HG03045 (cell line): ENCODE results near the gene SPAG17.

Source experiments
- ATAC-seq: cut with Tn5 transposase; IDR thresholded peaks from one replicate; pipeline ENCODE4 v1.9.1; 2021; ENCODE audit warnings: mild to moderate bottlenecking, moderate library complexity; ENCODE audit not compliant: unreplicated experiment

SPAG17 gene

DNA sequence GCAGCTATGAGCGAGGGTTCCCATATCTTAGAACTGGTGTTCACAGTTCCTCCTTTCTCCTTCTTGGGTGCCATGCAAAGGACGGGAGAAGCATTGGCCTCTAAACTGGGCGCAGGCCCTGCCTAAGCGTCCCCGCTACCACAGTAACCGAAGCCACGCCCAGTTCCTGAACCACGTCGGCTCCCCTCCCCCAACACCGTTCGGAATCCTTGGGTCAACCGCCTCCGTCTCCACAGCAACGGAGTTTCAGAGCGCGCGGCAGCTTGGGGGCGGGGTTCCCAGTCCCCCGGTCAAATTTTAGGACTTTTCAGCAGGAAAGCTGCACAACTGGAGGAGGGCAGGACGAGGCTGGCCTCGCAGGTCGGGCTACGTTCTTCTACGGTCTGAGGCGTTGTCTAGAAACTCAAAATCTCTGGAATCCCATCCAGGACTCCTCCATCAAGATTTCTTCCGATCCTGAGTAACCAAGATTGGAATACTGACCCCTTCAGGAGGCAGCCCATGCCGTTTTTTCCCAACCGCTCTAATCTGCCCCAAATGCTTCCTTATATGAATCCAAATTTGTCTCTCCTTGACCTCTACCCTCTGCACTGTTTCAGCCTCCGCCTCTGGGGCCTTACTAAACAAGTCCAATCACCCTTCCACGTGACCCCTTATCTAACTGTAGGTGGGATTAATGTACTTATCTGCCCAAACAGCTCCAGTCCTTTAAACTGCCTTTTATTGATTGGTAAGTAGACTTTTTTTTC lies at the start of gene SPAG17:
Gene SPAG17 (minus strand): TSS at position 145 of the 749 bp plus-strand sequence. CDS start 71 bp downstream, at position 74.
- ATAC-seq, result no peak

DNA sequence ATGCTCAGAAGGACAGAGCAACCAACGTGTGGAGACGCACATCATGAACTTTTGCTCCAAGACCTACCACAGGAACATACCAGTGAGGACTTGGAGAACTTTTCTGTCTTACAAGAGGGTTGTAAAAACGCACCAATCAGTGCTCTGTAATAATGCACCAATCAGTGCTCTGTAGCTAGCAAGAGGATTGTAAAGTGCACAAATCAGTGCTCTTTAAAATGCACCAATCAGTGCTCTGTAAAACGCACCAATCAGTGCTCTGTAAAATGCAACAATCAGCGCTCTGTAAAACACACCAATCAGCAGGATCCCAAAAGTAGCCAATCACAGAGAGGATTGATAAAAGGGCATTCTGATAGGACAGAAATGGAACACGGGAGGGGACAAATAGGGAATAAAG lies 40.4 kb upstream of the SPAG17 start:
- ATAC-seq, result no peak

DNA sequence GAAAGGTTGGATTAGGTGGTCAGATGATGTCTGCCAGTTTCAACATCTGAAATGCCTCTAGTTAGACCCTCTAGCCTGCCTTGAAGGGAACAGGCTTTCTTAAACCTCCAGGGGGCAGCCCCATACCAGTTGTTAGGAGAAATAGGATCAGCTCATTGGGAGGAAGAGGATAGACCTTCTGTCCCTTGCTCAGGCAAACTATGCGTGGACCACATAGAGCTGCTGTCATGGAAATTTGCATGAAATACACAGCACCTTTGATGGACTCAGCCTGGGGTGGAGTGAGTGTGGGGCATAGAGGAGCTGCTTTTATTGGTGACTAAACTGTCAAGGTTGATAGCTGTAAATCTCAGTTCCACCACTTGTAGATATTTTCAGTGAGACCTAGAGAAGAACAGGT lies 38.4 kb upstream of the SPAG17 start:
- no peak for ATAC-seq

DNA sequence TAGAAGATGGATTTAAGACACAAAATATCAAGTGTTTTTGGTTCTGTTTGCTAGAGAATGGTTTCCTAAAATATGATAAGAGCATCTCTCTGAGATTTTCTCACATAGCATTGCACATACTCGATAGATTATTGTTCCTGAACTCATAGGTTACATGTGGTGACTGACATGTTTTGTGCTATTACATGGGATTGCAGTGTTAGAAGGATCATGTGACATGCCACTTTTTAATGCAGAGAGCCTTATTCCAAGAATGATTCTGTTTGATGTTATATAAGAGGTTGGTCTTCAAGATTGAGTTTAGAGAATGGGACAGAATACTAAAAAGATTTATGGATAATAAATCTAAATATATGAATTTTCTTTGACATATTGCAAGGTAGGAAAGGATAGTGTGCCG lies 34.4 kb upstream of the SPAG17 start:
- no peak for ATAC-seq

DNA sequence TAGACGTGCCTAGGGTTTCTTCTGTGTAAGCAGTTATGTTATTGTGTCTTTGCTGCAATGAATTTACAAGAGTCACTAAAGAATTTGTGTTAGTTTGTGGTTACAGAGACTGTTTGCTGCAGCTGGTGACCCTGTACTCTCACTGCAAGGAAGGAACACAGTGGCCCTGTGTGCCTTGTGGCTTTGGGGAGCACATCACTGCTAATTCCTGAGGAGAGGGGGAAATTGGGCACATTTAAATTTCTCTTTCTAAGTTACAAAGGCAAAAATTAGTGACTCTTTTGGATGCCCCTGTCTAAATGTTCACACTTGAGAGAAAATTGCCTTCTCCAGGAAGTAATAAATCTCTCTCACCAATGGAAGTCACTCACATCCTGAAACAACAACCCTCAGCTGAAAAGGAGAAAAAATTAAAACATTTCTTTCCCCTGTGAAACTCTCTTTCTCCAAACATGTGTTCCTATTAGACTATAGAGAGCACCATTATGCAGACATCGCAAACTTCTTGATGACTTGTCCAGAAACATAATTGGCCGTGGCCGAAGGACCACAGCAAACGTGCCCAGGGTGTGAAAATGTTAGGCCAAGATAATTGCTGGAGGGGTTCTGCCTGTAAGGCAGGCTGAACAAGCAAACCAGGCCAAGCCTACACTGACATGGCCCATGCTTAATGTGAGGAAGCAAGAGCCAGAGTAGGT lies 32.3 kb upstream of the SPAG17 start:
- ATAC-seq, result no peak

DNA sequence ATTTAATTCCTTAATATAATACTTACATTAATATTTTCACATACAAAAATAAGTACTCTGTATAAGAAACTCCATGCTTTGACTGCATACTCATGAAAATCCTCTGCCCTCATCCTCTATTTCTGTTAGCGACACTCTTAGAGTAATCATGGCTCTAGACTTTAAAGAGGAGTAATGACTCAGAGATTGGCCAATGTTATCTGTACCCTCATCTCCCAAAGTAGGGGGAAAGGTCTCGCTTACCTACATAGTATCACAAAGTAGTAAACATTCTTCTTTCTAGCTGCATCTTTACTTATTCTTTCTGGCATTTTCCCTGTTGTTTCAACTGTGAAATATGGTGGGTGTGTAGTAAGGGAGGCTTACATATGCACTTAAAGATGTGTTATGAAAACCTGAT lies 29.8 kb upstream of the SPAG17 start:
- no peak for ATAC-seq

DNA sequence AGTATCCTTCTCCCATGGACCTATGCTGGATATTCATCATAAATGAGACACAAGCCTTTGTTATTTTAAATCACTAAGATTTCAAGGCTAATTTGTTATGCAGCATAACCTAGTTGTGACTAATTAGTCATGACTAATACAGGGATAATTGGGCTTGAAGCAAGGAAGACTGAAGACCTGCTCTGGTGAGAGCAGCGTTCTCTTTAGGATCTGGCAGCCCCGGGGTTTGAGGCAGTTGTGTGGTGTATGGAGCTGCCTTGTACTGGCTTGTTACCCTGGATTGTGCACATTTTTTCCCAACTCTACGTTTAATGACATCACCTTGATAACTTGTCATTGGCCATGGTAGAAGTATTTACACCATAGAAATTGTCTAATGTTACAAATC lies 25.7 kb upstream of the SPAG17 start:
- ATAC-seq, result no peak

DNA sequence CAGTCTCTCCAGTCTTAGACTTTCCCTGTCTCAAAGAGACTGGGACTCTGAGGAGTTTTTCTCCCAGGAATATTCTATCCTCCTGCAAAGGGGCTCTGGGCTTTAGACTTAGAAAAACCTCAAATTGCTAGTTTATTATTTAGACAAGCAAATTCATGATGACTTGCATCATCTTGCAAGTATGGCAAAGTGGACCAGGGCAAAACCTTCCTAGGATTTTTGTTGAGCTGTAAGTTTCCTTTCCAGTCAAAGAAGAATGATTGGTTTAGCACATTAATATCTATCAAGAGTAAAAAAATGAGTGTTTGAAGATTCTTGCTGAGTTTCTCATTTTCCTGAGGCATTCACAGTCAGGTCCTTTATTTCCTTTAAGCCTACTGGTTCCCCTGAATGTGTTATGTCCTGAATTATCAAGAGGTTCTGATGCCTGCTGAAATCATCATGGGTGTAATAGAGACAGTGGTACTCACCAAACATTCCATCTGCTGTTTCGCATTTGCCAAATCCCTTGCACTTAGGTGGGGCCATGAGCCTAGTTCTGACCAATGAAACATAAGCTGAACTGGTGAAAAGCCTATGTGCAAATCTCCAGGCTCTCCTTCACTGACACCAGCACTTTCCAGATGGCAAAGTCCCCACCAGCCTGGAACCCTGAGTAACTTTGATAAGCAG lies 25.2 kb upstream of the SPAG17 start:
- ATAC-seq, result no peak

DNA sequence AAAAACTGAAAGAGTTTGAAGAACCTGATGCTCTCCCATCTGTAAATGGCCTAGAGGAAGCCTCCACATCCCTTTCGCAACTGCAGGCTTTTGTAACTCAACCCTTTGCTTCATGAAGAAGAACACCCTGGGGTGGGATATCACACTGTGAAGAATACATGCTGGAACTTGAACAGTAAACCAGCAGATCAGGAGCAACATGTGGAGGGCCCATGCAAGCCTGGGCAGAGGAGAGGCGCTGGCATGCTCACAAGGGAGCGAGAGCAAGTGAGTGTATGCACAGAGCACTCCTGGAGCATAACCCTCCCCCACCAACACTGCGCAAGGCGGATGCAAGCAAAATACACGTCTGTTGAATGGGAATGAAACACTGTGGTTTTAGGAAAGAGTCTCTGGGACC lies 24.6 kb upstream of the SPAG17 start:
- ATAC-seq, result no peak

DNA sequence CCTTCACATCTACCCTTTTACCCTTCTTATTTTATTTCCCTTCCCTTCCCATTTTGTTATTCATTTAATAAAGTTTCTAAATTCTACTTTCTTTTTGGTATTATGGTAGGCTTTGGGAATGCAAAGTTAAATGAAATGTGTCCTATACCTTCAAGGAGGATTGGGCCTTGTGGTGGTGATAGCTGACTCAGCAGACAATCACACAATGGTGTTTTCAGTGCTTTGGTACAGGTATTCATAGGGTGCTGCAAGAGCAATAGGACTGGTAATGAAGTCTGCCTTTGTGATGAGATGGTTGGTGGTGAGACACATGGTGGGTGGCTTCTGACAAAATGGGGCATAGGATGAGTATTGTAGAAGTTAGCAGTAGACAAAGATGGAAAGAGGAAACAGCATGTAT lies 21.9 kb upstream of the SPAG17 start:
- ATAC-seq, result no peak

DNA sequence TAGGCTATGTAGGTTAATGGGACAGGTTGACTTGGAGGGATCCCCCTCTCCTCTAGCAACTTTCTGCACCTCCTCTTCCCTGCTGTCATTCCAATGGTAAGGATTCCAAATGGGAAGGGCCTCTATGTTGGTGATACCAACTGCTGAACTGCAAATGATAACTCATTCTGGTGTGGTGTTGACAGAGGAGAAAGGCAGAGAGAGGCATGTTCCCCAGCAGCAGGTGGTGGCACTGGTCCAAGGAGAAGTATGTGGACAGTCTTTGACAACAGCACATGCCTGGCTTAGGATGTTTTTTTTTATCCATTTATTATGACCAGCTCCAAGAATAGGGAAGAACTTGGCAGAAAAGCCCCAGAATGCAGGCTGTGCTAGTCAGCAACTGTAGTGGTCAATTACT lies 19.6 kb upstream of the SPAG17 start:
- ATAC-seq, result no peak

DNA sequence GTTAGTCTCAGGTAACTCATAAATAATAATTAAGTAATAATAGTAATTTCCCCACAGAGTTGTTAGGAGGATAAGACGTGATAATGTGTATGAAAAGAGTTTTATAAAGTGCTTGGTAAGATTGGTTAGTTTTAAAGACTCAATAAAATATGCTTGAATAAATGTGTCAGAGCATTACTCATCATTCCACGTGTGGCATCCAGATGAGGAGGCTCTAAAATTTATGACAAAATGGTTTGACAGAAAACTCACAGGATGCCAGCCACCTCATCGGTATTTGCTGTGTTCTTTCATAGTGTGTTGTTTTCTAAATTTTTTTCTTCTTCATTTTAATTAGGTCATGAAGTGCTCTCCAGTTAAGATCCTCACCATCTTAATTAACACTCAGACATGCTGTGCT lies 19.1 kb upstream of the SPAG17 start:
- no peak for ATAC-seq

DNA sequence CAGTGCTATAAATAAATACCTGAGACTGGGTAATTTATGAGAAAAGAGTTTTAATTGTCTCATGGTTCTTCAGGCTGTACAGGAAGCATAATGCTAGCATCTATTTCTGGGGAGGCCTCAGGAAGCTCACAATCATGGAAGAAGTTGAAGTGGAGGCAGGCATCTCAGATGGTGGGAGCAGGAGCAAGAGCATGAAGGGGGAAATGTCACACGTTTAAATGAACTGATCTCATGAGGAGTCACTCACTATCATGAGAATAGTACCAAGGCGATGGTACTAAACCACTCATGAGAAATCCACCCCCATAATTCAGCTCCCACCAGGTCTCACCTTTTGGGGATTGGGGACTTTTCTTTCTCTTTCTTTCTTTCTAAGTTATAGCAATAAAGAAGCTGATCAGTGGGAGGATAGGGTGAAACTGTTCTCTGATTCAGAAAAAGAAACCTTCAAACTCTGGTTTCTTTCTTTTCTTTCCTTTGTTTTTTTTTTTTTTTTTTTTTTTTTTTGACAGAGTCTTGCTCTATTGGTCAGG lies 17.1 kb upstream of the SPAG17 start:
- no peak for ATAC-seq

DNA sequence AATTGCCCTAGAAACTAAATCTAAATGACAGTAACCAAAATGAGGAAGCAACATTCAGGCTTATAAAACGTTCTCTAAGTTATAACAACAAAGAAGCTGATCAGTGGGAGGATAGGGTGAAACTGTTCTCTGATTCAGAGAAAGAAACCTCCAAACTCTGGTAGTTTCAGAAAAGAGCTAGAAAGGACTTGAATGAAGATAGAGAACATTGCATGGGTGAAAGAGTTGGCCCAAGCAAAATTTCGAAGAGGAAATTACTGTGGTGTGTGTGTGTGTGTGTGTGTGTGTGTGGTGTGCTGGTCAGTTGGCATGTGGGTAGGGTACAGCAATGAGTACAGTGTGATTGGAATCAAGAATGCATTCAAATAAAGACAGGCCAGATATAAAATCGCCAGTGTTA lies 16.5 kb upstream of the SPAG17 start:
- no peak for ATAC-seq

DNA sequence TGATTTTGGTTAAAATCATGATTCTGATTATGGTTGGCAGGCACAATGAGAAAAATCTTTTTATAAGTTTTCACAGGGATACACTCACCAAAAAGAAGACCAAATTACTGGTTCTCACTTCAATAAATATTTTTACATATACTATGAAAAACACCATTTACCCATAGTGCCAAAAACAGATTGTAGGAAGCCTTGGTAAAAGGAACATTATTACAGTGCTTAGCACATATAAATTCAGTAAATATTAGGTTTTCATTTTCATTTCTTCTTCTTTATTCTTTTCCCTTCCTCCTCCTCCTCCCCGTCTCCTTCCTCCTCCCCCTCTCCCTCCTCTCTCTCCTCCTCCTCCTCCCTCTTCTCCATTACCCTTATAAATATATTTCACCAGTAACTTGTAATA lies 15.8 kb upstream of the SPAG17 start:
- no peak for ATAC-seq

DNA sequence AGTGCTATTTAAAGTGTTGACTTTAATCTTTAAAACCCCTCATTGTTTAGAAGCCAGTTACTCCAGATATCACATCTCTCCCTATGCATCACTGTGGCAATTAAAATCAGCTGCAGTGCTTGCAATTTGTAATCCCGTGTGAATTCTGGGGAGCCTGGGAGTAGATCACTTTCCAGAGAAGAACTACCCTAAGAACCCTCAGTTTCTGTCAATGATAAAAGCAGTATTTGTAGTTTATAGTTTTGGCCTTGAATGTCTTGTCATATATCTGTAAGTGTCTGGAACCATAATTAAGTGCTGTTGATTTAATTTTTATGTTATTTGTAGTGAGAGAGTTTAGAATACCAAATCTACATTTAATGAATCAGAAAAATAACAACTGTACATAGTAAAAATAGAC lies 5.5 kb upstream of the SPAG17 start:
- ATAC-seq, result no peak

DNA sequence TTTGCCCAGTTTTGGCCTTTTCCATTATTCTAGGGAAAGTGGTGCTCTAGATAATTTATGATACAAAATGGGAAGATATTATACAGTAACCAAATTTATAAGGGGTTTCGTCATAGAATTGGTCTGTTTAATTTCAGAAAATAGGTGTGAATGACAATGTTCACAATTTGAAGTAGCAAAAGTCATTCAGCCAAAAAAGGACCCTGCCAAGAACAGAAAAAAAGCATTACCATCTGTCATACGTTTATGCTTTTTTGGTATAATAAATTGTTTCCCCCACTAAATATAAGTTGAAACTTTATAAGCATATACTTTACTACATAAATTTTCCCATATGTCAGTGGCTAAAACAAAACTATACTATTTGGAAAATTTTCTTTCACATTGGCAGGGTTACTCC lies 4.5 kb upstream of the SPAG17 start:
- ATAC-seq, result no peak

DNA sequence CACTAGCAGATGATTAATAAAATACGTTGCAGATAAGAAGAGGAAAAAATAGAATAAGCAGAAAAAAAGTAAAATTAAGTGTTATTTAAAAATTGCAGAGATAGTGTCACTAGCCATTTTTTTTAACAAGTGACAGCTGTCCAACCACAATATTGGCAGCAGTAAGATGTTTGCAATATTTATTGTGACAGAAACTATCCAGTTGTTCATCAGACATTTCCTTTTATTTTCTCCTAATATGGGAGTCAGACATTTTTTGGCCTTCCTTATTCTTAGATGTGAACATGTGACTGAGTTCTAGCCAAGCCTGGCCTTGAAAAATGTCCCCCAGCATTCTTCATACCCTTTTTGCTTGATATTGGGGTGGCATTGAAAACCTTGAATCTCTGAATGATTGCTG lies 3.4 kb upstream of the SPAG17 start:
- ATAC-seq, result no peak

DNA sequence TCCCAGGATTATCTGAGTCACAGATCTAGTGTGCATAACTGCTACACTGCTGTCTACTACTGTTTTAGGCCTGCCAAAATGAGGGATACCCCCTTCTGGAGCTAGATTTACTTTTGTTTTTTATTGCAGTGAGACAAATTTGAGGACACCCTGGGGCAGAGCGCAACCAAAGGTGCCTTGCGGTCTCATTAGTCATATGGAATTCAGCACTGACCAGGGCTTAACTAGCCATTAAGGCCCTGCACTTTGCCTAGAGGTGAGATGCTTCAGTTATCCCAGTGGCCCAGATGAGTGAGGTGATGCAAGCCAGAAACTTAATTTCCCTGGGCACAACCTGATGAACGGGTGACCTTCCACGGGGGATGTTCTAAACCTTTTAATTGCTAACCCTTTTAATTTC lies 998 bp upstream of the SPAG17 start:
- no peak for ATAC-seq

DNA sequence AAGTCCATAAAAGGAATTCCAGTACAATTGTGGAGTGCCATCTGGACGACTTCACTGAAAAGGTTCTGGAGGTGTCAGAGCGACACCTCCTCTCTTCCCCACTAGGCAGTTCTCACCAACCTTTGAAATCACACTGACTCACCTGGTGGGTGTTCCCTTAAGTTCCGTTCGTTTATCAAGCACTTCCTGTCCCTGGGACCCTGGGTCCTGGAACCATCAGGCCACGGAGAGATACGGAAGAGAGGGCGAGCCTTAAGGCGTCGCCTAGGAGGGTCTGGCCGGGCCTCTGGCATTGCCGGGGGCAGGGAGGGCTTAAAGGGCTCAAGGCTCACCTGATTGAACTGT lies 317 bp downstream of the SPAG17 start:
- ATAC-seq, result no peak

DNA sequence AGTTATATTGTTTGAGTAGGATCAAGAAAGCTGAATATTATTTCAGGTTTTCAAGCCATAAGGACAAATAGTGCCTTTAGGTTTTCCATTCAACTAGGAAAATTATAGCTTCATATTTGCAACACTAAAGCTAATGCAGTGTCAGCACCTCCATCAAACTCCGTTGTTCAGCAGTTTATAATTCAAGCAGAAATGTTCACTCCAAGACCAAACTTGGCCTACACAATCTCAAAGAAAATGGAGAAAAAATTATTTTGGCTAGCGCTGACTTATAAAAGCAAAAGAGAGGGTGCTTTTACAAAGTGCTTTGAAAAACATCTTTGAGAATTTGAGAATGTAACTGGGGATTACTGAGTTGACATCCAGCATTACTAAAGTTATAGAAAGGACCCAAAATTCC lies 1.4 kb downstream of the SPAG17 start:
- ATAC-seq, result no peak

DNA sequence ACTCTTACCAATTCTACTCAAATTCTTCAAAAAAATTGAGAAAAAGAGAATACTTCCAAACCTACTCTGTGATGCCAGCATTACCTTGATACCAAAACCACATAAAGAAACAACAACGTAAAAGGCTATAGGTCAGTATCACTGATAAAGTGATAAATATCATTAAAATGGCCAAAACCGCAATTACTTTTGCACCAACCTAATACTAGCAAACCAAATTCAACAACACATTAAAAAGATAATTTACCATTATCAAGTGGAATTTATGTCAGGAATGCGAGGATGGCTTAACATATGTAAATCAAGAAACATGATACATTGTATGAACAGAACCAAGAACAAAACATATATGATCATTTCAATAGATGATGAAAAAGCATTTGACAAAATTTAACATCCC lies 7.0 kb downstream of the SPAG17 start:
- ATAC-seq, result no peak
